Hepatocyte (in vitro differentiated cells): ENCODE results near the gene CDK17. TPM values are rescaled to one million over a fixed set of nuclear protein-coding genes. Genes with fewer than 3 reads are reported as not detected.
"Not testable (repeated sequence)": the region's sequence is repeated elsewhere in the genome, so short reads cannot be mapped to it uniquely, and the experiment has no call there.

Source experiments
- DNase-seq: peaks from one replicate; pipeline ENCODE4 v3.0.0-alpha.2; 2016; ENCODE audit warnings: low spot score
- H2AFZ ChIP-seq: fragments of 200-600 bp; sonication (generic); 2 replicates; pipeline ENCODE4 v1.6.0; 2016; ENCODE audit warnings: antibody characterized with exemption, mild to moderate bottlenecking
- H3K27ac ChIP-seq: fragments of 200-600 bp; sonication (generic); 2 replicates; pipeline ENCODE4 v1.5.1; 2016; ENCODE audit warnings: mild to moderate bottlenecking
- H3K27me3 ChIP-seq: fragments of 200-600 bp; sonication (generic); 2 replicates; pipeline ENCODE4 v1.6.1; 2016
- H3K36me3 ChIP-seq: fragments of 200-600 bp; sonication (generic); replicated peaks from 2 replicates; pipeline ENCODE4 v1.5.1; 2016; ENCODE audit warnings: low read depth; ENCODE audit not compliant: insufficient read depth
- H3K4me1 ChIP-seq: fragments of 200-600 bp; sonication (generic); 2 replicates; pipeline ENCODE4 v1.5.1; 2016; ENCODE audit warnings: mild to moderate bottlenecking, moderate library complexity; ENCODE audit not compliant: insufficient read depth
- H3K4me2 ChIP-seq: fragments of 200-600 bp; sonication (generic); 2 replicates; pipeline ENCODE4 v1.6.0; 2016
- H3K4me3 ChIP-seq: fragments of 200-600 bp; sonication (generic); 2 replicates; pipeline ENCODE4 v1.5.1; 2016; ENCODE audit warnings: mild to moderate bottlenecking
- H3K79me2 ChIP-seq: fragments of 200-600 bp; sonication (generic); 2 replicates; pipeline ENCODE4 v1.6.0; 2017; ENCODE audit warnings: mild to moderate bottlenecking
- H3K9me2 ChIP-seq: fragments of 200-600 bp; sonication (generic); replicated peaks from 2 replicates; pipeline ENCODE4 v1.6.0; 2017; ENCODE audit warnings: mild to moderate bottlenecking; ENCODE audit not compliant: insufficient read depth
- H3K9me3 ChIP-seq: fragments of 200-600 bp; sonication (generic); 2 replicates; pipeline ENCODE4 v1.5.1; 2016; ENCODE audit warnings: low read depth, mild to moderate bottlenecking
- H4K20me1 ChIP-seq: fragments of 200-600 bp; sonication (generic); 2 replicates; pipeline ENCODE4 v1.6.0; 2016; ENCODE audit warnings: mild to moderate bottlenecking; ENCODE audit not compliant: insufficient read depth, poor library complexity, severe bottlenecking
- EZH2 ChIP-seq: fragments of 200-600 bp; sonication (generic); IDR thresholded peaks from 2 replicates; pipeline ENCODE4 v1.6.1; 2016; ENCODE audit warnings: antibody characterized with exemption, mild to moderate bottlenecking, borderline replicate concordance
- EZH2phosphoT487 ChIP-seq: fragments of 200-600 bp; sonication (generic); IDR thresholded peaks from one replicate; pipeline ENCODE4 v1.6.1; 2018; ENCODE audit warnings: antibody characterized with exemption, mild to moderate bottlenecking, low read depth, moderate library complexity; ENCODE audit not compliant: unreplicated experiment, severe bottlenecking
- WGBS: methylation state at CpG from one replicate; pipeline ENCODE4 v1.1.6; 2016; ENCODE audit warnings: low lambda C conversion rate; ENCODE audit errors: missing lambda C conversion rate; 5-methylcytosine and 5-hydroxymethylcytosine counted together
- polyA plus RNA-seq: library from polyadenylated mRNA; unstranded; fragments of >200 nt; fragmentation: Nextera tagmentation; extraction: Ambion mirVana; gene quantifications from 2 replicates; pipeline ENCODE4 v1.2.1, GENCODE V29; 2016
- total RNA-seq: library from RNA; depleted of rRNA; stranded (reverse); fragments of >200 nt; gene quantifications from 2 replicates; pipeline ENCODE4 v1.2.3, GENCODE V29; 2014
- TF ChIP-seq, protein P1 (sequence below): fragments of 200-600 bp; sonication (generic); IDR thresholded peaks from 2 replicates; pipeline ENCODE4 v1.5.1; 2016; ENCODE audit warnings: antibody characterized with exemption, mild to moderate bottlenecking; ENCODE audit not compliant: poor library complexity

Gene CDK17
- total and polyA plus RNA-seq, 2 experiments from 2014 or later = 13.8 to 33.1 TPM

GRCh38 chr12:96387981-96388380 lies 12.3 kb downstream of the CDK17 start:
- H3K4me2 ChIP-seq = no peak overlapping the region
- no peaks in the 10 kb centered on the region for H3K36me3 ChIP-seq
- 86% methylated on average over 1 of the region's 1 CpG for WGBS
- no peaks in the 10 kb centered on the region for H3K4me1 ChIP-seq
- peaks cover 100% of the 10 kb centered on the region for H3K79me2 ChIP-seq
- TF ChIP-seq EZH2phosphoT487 (no peak), EZH2 (no peak)
- TF ChIP-seq, protein P1, sequence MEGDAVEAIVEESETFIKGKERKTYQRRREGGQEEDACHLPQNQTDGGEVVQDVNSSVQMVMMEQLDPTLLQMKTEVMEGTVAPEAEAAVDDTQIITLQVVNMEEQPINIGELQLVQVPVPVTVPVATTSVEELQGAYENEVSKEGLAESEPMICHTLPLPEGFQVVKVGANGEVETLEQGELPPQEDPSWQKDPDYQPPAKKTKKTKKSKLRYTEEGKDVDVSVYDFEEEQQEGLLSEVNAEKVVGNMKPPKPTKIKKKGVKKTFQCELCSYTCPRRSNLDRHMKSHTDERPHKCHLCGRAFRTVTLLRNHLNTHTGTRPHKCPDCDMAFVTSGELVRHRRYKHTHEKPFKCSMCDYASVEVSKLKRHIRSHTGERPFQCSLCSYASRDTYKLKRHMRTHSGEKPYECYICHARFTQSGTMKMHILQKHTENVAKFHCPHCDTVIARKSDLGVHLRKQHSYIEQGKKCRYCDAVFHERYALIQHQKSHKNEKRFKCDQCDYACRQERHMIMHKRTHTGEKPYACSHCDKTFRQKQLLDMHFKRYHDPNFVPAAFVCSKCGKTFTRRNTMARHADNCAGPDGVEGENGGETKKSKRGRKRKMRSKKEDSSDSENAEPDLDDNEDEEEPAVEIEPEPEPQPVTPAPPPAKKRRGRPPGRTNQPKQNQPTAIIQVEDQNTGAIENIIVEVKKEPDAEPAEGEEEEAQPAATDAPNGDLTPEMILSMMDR = no peak
- H3K4me3 ChIP-seq = no peak overlapping the region
- peaks cover 30% of the 10 kb centered on the region for H4K20me1 ChIP-seq
- no peaks in the 10 kb centered on the region for H3K9me3 ChIP-seq
- no peak overlapping the region for H2AFZ ChIP-seq
- no peak for DNase-seq
- H3K27me3 ChIP-seq = no peaks in the 10 kb centered on the region
- H3K9me2 ChIP-seq = no peaks in the 10 kb centered on the region
- H3K27ac ChIP-seq = no peak overlapping the region

- Histone ChIP-seq H3K27ac (no peak overlapping the region), H3K4me2 (no peak overlapping the region), H3K4me3 (no peak overlapping the region), H3K27me3 (no peaks in the 10 kb centered on the region), H3K36me3 (no peaks in the 10 kb centered on the region), H3K4me1 (no peaks in the 10 kb centered on the region), H3K9me3 (no peaks in the 10 kb centered on the region), H4K20me1 (peaks cover 30% of the 10 kb centered on the region), H2AFZ (no peak overlapping the region), H3K9me2 (no peaks in the 10 kb centered on the region), H3K79me2 (peaks cover 100% of the 10 kb centered on the region)
- DNase-seq = no peak
- TF ChIP-seq EZH2phosphoT487 = no peak
- TF ChIP-seq EZH2 = no peak
- TF ChIP-seq, protein P1 = no peak
- WGBS = 96% methylated on average over 2 of the region's 2 CpGs
Observed at GRCh38 chr12:96386794-96387193, 13.4 kb downstream of the CDK17 start.

- peaks cover 21% of the 10 kb centered on the region for H4K20me1 ChIP-seq
- no peaks in the 10 kb centered on the region for H3K4me1 ChIP-seq
- H2AFZ ChIP-seq = no peak overlapping the region
- TF ChIP-seq EZH2 (no peak), EZH2phosphoT487 (no peak)
- TF ChIP-seq, protein P1 = no peak
- H3K4me2 ChIP-seq = no peak overlapping the region
- no peaks in the 10 kb centered on the region for H3K9me2 ChIP-seq
- H3K9me3 ChIP-seq = no peaks in the 10 kb centered on the region
- H3K27me3 ChIP-seq = no peaks in the 10 kb centered on the region
- no peaks in the 10 kb centered on the region for H3K36me3 ChIP-seq
- no peak overlapping the region for H3K27ac ChIP-seq
- no peak for DNase-seq
- H3K79me2 ChIP-seq = peaks cover 100% of the 10 kb centered on the region
- 100% methylated on average over 1 of the region's 1 CpG for WGBS
- H3K4me3 ChIP-seq = no peak overlapping the region
Observed at GRCh38 chr12:96383991-96384390, 16.2 kb downstream of the CDK17 start.

DNA sequence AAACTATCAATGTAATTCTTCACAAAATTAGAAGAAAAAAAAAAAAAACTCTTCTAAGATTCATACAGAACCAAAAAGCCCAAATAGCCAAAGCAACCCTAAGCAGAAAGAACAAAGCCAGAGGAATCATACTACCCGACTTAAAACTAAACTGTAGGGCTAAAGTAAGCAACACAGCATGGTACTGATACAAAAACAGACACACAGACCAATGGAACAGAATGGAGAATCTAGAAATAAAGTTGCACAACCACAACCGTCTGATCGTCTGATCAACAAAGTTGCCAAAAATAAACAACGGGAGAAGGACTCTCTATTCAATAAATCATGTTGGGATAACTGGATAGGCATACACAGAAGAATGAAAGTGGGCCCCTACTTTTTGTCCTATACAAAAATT lies 16.9 kb downstream of the CDK17 start:
- DNase-seq = no peak
- Histone ChIP-seq H3K9me3 (no peaks in the 10 kb centered on the region), H3K4me2 (no peak overlapping the region), H3K4me3 (no peak overlapping the region), H4K20me1 (peaks cover 18% of the 10 kb centered on the region), H3K9me2 (no peaks in the 10 kb centered on the region), H3K27me3 (no peaks in the 10 kb centered on the region), H3K27ac (no peak overlapping the region), H3K4me1 (no peaks in the 10 kb centered on the region), H3K36me3 (no peaks in the 10 kb centered on the region), H2AFZ (no peak overlapping the region), H3K79me2 (peaks cover 100% of the 10 kb centered on the region)
- 88% methylated on average over 4 of the region's 4 CpGs for WGBS
- TF ChIP-seq, protein P1 = no peak
- TF ChIP-seq EZH2phosphoT487 (no peak), EZH2 (no peak)

DNA sequence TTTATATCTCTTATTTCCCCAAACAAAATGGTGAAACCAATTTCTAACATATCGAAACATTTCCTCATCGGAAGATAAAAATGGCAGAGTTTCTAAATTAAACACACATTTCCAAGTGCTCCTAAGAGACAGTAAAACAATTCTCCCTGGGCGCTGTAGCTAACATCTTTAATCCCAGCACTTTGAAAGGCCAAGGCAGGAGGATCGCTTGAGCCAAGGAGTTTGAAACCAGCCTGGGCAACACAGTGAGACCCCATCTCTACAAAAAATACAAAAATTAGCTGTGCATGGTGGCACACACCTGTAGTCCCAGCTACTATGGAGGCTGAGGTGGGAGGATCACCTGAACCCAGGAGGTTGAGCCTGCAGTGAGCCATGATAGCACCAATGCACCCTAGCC lies 20.5 kb downstream of the CDK17 start:
- H4K20me1 ChIP-seq, H3K9me3 ChIP-seq, H3K4me1 ChIP-seq, H2AFZ ChIP-seq, H3K27me3 ChIP-seq, H3K4me2 ChIP-seq, H3K36me3 ChIP-seq, DNase-seq, H3K27ac ChIP-seq, H3K9me2 ChIP-seq, H3K4me3 ChIP-seq: not testable (repeated sequence)
- 97% methylated on average over 4 of the region's 4 CpGs for WGBS
- H3K79me2 ChIP-seq = peaks cover 98% of the 10 kb centered on the region
